ENCODE measurements around the gene DYDC1. TPM values are rescaled to one million over a fixed set of nuclear protein-coding genes. Genes with fewer than 3 reads are reported as not detected.
A peak's percentile ranks its signal among the peaks of the same experiment; 100 is the strongest.

DYDC1 gene
- total and polyA plus RNA-seq, 2 experiments from 2014 or later: not detected

GRCh38 chr10:80344912-80345311 lies 11.6 kb downstream of the DYDC1 start:
- Histone ChIP-seq H4K20me1 (ENCODE audit: insufficient read depth) (no peaks in the 10 kb centered on the region), H3K27me3 (replicated peaks; ENCODE audit: insufficient read depth) (no peaks in the 10 kb centered on the region), H2AFZ (no peak overlapping the region), H3F3A (ENCODE audit: insufficient read depth) (no peaks in the 10 kb centered on the region), H3K79me2 (ENCODE audit: insufficient read depth) (no peaks in the 10 kb centered on the region), H3K36me3 (ENCODE audit: low read depth) (no peaks in the 10 kb centered on the region), H3K9me3 (ENCODE audit: low read depth) (no peaks in the 10 kb centered on the region), H3K9ac (no peak overlapping the region), H3K4me3 (no peak overlapping the region), H3K9me2 (ENCODE audit: insufficient read depth) (no peaks in the 10 kb centered on the region), H3K27ac (no peak overlapping the region), H3K4me1 (ENCODE audit: insufficient read depth) (no peaks in the 10 kb centered on the region), H3K4me2 (ENCODE audit: unreplicated experiment) (no peak overlapping the region)
- no peak for DNase-seq
- WGBS, 2 experiments (ENCODE audit: low coverage in 1 of 2, low lambda C conversion rate in 2 of 2, missing lambda C conversion rate in 2 of 2): 9 to 15% methylated on average over 2 of the region's 2 CpGs
- no peak for TF ChIP-seq EZH2phosphoT487 (IDR thresholded peaks at IDR 0.05; ENCODE audit: insufficient read depth, low read depth)
- in situ Hi-C loops (cut with MboI): no loop called here

GRCh38 chr10:80344276-80344675 lies 12.3 kb downstream of the DYDC1 start:
- TF ChIP-seq EZH2 (IDR thresholded peaks at IDR 0.05; ENCODE audit: insufficient read depth, poor library complexity, severe bottlenecking) (no peak), EZH2phosphoT487 (IDR thresholded peaks at IDR 0.05; ENCODE audit: insufficient read depth, low read depth) (no peak)
- Histone ChIP-seq H3K9me3 (ENCODE audit: low read depth) (no peaks in the 10 kb centered on the region), H3K9ac (no peak overlapping the region), H2AFZ (no peak overlapping the region), H4K20me1 (ENCODE audit: insufficient read depth) (no peaks in the 10 kb centered on the region), H3K4me2 (ENCODE audit: unreplicated experiment) (no peak overlapping the region), H3K27me3 (replicated peaks; ENCODE audit: insufficient read depth) (no peaks in the 10 kb centered on the region), H3K79me2 (ENCODE audit: insufficient read depth) (no peaks in the 10 kb centered on the region), H3K4me3 (no peak overlapping the region), H3F3A (ENCODE audit: insufficient read depth) (no peaks in the 10 kb centered on the region), H3K36me3 (ENCODE audit: low read depth) (no peaks in the 10 kb centered on the region), H3K9me2 (ENCODE audit: insufficient read depth) (no peaks in the 10 kb centered on the region), H3K4me1 (ENCODE audit: insufficient read depth) (no peaks in the 10 kb centered on the region), H3K27ac (no peak overlapping the region)
- in situ Hi-C loops (cut with MboI): no loop called here
- WGBS, 2 experiments (ENCODE audit: low coverage in 1 of 2, low lambda C conversion rate in 2 of 2, missing lambda C conversion rate in 2 of 2): 33 to 42% methylated on average over 1 of the region's 1 CpG
- no peak for DNase-seq

- Histone ChIP-seq H3K27ac (no peak overlapping the region), H3F3A (ENCODE audit: insufficient read depth) (no peaks in the 10 kb centered on the region), H3K4me3 (no peak overlapping the region), H3K4me1 (ENCODE audit: insufficient read depth) (no peaks in the 10 kb centered on the region), H3K36me3 (ENCODE audit: low read depth) (no peaks in the 10 kb centered on the region), H3K9me2 (ENCODE audit: insufficient read depth) (no peaks in the 10 kb centered on the region), H2AFZ (no peak overlapping the region), H3K27me3 (replicated peaks; ENCODE audit: insufficient read depth) (0 out of 2 replicates have a peak, but pooled peaks cover 2% of the 10 kb centered on the region), H3K79me2 (ENCODE audit: insufficient read depth) (no peaks in the 10 kb centered on the region), H3K4me2 (ENCODE audit: unreplicated experiment) (no peak overlapping the region), H4K20me1 (ENCODE audit: insufficient read depth) (no peaks in the 10 kb centered on the region), H3K9ac (no peak overlapping the region), H3K9me3 (ENCODE audit: low read depth) (no peaks in the 10 kb centered on the region)
- no peak for TF ChIP-seq EZH2phosphoT487 (IDR thresholded peaks at IDR 0.05; ENCODE audit: insufficient read depth, low read depth)
- no peak for TF ChIP-seq EZH2 (IDR thresholded peaks at IDR 0.05; ENCODE audit: insufficient read depth, poor library complexity, severe bottlenecking)
- in situ Hi-C loops (cut with MboI): no loop called here
- peak; percentile 4 for DNase-seq
- 66 to 89% methylated on average over 1 of the region's 1 CpG for WGBS, 2 experiments (ENCODE audit: low coverage in 1 of 2, low lambda C conversion rate in 2 of 2, missing lambda C conversion rate in 2 of 2)
These were observed 22.6 kb downstream of the DYDC1 start for GRCh38 chr10:80333983-80334382.

GRCh38 chr10:80324891-80325364 lies 31.6 kb downstream of the DYDC1 start:
- Histone ChIP-seq H3K4me3 (no peak overlapping the region), H3K36me3 (ENCODE audit: low read depth) (no peaks in the 10 kb centered on the region), H3K79me2 (ENCODE audit: insufficient read depth) (no peaks in the 10 kb centered on the region), H3F3A (ENCODE audit: insufficient read depth) (no peaks in the 10 kb centered on the region), H3K4me1 (ENCODE audit: insufficient read depth) (no peaks in the 10 kb centered on the region), H2AFZ (no peak overlapping the region), H3K9me3 (ENCODE audit: low read depth) (no peaks in the 10 kb centered on the region), H3K9me2 (ENCODE audit: insufficient read depth) (no peaks in the 10 kb centered on the region), H3K9ac (no peak overlapping the region), H3K27ac (no peak overlapping the region), H3K27me3 (replicated peaks; ENCODE audit: insufficient read depth) (no peaks in the 10 kb centered on the region; the same call in 1 of the 2 replicates), H3K4me2 (ENCODE audit: unreplicated experiment) (no peak overlapping the region), H4K20me1 (ENCODE audit: insufficient read depth) (no peaks in the 10 kb centered on the region)
- no peak for DNase-seq
- 78 to 81% methylated on average over 6 of the region's 6 CpGs for WGBS, 2 experiments (ENCODE audit: low coverage in 1 of 2, low lambda C conversion rate in 2 of 2, missing lambda C conversion rate in 2 of 2)
- in situ Hi-C loops (cut with MboI): no loop called here
- TF ChIP-seq EZH2 (IDR thresholded peaks at IDR 0.05; ENCODE audit: insufficient read depth, poor library complexity, severe bottlenecking) (no peak), EZH2phosphoT487 (IDR thresholded peaks at IDR 0.05; ENCODE audit: insufficient read depth, low read depth) (no peak)

GRCh38 chr10:80324086-80324485 lies 32.5 kb downstream of the DYDC1 start:
- DNase-seq: peak; percentile 49
- no peaks in the 10 kb centered on the region for H4K20me1 ChIP-seq (ENCODE audit: insufficient read depth)
- TF ChIP-seq EZH2 (IDR thresholded peaks at IDR 0.05; ENCODE audit: insufficient read depth, poor library complexity, severe bottlenecking) (no peak), EZH2phosphoT487 (IDR thresholded peaks at IDR 0.05; ENCODE audit: insufficient read depth, low read depth) (no peak)
- H3K9ac ChIP-seq: no peak overlapping the region
- WGBS, 2 experiments (ENCODE audit: low coverage in 1 of 2, low lambda C conversion rate in 2 of 2, missing lambda C conversion rate in 2 of 2): 0% methylated on average over 1 of the region's 1 CpG
- no peaks in the 10 kb centered on the region for H3F3A ChIP-seq (ENCODE audit: insufficient read depth)
- H3K4me1 ChIP-seq (ENCODE audit: insufficient read depth): no peaks in the 10 kb centered on the region
- no peak overlapping the region for H3K4me3 ChIP-seq
- H3K36me3 ChIP-seq (ENCODE audit: low read depth): no peaks in the 10 kb centered on the region
- H2AFZ ChIP-seq: no peak overlapping the region
- no peaks in the 10 kb centered on the region for H3K79me2 ChIP-seq (ENCODE audit: insufficient read depth)
- in situ Hi-C loops (cut with MboI): no loop called here
- H3K9me2 ChIP-seq (ENCODE audit: insufficient read depth): no peaks in the 10 kb centered on the region
- no peaks in the 10 kb centered on the region for H3K9me3 ChIP-seq (ENCODE audit: low read depth)
- no peak overlapping the region for H3K4me2 ChIP-seq (ENCODE audit: unreplicated experiment)
- no peaks in the 10 kb centered on the region; the same call in 1 of the 2 replicates for H3K27me3 ChIP-seq (replicated peaks; ENCODE audit: insufficient read depth)
- no peak overlapping the region for H3K27ac ChIP-seq
